NCI-H1105 (cell line): ENCODE measurements around the gene LHPP.

ENCODE experiments used
- DNase-seq: peaks from one replicate; lab custom pipeline; 2025; lab: John Stamatoyannopoulos, UW

Gene LHPP

GRCh38 chr10:124595143-124595883 is 133.7 kb downstream of the LHPP start:
- DNase-seq, result no peak

GRCh38 chr10:124596116-124596785 is 134.6 kb downstream of the LHPP start:
- no peak for DNase-seq

- DNase-seq, result no peak
These were observed 135.6 kb downstream of the LHPP start for GRCh38 chr10:124596962-124597845.

- DNase-seq, result no peak
These were observed 136.2 kb downstream of the LHPP start for GRCh38 chr10:124597846-124598165.

GRCh38 chr10:124598196-124598595 is 136.6 kb downstream of the LHPP start:
- no peak for DNase-seq

- no peak for DNase-seq
These were observed 137.4 kb downstream of the LHPP start for GRCh38 chr10:124598773-124599587.

GRCh38 chr10:124599588-124600050 is 138.0 kb downstream of the LHPP start:
- DNase-seq, result no peak

- no peak for DNase-seq
These were observed 138.6 kb downstream of the LHPP start for GRCh38 chr10:124600051-124600880.

- no peak for DNase-seq
These were observed 139.4 kb downstream of the LHPP start for GRCh38 chr10:124601016-124601415.

GRCh38 chr10:124601431-124602120 is 140.0 kb downstream of the LHPP start:
- DNase-seq, result no peak

GRCh38 chr10:124602121-124602561 is 140.5 kb downstream of the LHPP start:
- no peak for DNase-seq

GRCh38 chr10:124602646-124603365 is 141.2 kb downstream of the LHPP start:
- DNase-seq, result no peak

- DNase-seq, result no peak
These were observed 142.0 kb downstream of the LHPP start for GRCh38 chr10:124603376-124604213.

GRCh38 chr10:124604214-124605000 is 142.8 kb downstream of the LHPP start:
- DNase-seq, result no peak

GRCh38 chr10:124605001-124605370 is 143.4 kb downstream of the LHPP start:
- DNase-seq, result no peak

GRCh38 chr10:124605481-124605855 is 143.8 kb downstream of the LHPP start:
- DNase-seq, result no peak

GRCh38 chr10:124605856-124606812 is 144.5 kb downstream of the LHPP start:
- no peak for DNase-seq
